HL-60 (cell line): ENCODE results near the gene DMBX1.

ENCODE experiments used
- GABPA ChIP-seq: IDR thresholded peaks from 2 replicates; pipeline ENCODE4 v1.6.1; 2012; ENCODE audit warnings: low read depth
- POLR2AphosphoS5 ChIP-seq: IDR thresholded peaks from 2 replicates; pipeline ENCODE4 v1.6.1; 2012; ENCODE audit warnings: low read depth
- SPI1 ChIP-seq: IDR thresholded peaks from 2 replicates; pipeline ENCODE4 v1.6.1; 2012; ENCODE audit warnings: low read depth, mild to moderate bottlenecking, borderline replicate concordance
- TF ChIP-seq, protein P1 (sequence below): IDR thresholded peaks from one replicate; pipeline ENCODE4 v1.5.1; 2011; ENCODE audit warnings: low read length, control low read depth, inconsistent platforms; ENCODE audit not compliant: insufficient read depth

DNA sequence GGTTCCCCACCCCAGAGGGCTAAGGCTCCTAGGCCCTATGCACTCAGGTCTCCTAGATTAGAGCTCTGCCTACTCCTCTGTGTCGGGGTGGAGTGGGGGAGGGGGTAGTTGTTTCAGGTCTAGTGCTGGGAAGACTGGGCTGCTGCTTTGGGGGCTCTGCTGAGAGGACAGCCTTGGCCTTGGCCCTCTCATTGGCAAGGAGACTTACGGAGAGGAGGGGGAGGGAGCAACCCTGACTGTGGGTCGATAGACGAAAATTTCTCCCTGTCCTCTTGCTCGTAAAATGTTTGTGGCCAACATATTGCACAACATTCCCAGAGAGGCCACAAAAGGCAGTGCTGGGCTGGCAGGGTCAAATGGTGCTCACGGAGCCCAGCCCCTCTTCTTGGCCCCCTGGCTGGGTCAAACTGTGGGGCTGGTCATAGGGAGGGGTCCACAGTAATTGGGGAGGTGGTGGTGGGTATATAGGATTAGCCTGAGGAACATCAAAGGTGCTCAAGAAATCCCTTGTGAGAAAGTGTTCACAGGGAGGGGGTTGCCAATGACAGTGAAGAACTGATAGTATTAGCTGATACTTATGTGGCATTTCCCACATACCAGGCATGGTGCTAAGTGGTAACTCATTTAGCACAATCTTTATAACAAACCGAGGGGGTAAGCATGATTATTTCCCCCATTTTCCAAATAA is 8.5 kb upstream of the DMBX1 start:
- TF ChIP-seq, protein P1, sequence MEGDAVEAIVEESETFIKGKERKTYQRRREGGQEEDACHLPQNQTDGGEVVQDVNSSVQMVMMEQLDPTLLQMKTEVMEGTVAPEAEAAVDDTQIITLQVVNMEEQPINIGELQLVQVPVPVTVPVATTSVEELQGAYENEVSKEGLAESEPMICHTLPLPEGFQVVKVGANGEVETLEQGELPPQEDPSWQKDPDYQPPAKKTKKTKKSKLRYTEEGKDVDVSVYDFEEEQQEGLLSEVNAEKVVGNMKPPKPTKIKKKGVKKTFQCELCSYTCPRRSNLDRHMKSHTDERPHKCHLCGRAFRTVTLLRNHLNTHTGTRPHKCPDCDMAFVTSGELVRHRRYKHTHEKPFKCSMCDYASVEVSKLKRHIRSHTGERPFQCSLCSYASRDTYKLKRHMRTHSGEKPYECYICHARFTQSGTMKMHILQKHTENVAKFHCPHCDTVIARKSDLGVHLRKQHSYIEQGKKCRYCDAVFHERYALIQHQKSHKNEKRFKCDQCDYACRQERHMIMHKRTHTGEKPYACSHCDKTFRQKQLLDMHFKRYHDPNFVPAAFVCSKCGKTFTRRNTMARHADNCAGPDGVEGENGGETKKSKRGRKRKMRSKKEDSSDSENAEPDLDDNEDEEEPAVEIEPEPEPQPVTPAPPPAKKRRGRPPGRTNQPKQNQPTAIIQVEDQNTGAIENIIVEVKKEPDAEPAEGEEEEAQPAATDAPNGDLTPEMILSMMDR: no peak
- TF ChIP-seq POLR2AphosphoS5 (no peak), GABPA (no peak), SPI1 (no peak)
